Neural crest cell (in vitro differentiated cells): ENCODE results near the gene GRPEL1. TPM values are rescaled to one million over a fixed set of nuclear protein-coding genes. Genes with fewer than 3 reads are reported as not detected.

ENCODE experiments used
- DNase-seq: peaks from one replicate; pipeline ENCODE4 v3.0.0; 2021; ENCODE audit warnings: low read depth, mixed read lengths, low spot score
- H3K27ac Mint-ChIP-seq: one replicate; pipeline ENCODE4 v1.8.0; 2021; ENCODE audit warnings: mild to moderate bottlenecking, mixed read lengths; ENCODE audit not compliant: unreplicated experiment
- H3K27me3 Mint-ChIP-seq: 2 replicates; pipeline ENCODE4 v1.8.0; 2021; ENCODE audit warnings: low read depth, mild to moderate bottlenecking, mixed read lengths
- H3K36me3 Mint-ChIP-seq: 2 replicates; pipeline ENCODE4 v1.8.0; 2021; ENCODE audit warnings: low read depth, mild to moderate bottlenecking, mixed read lengths
- H3K4me1 Mint-ChIP-seq: 2 replicates; pipeline ENCODE4 v1.8.0; 2021; ENCODE audit warnings: mixed read lengths
- H3K4me3 Mint-ChIP-seq: one replicate; pipeline ENCODE4 v1.8.0; 2021; ENCODE audit warnings: mild to moderate bottlenecking, mixed read lengths
- H3K9me3 Mint-ChIP-seq: 2 replicates; pipeline ENCODE4 v1.8.0; 2021; ENCODE audit warnings: mixed read lengths
- total RNA-seq: library from RNA; stranded (reverse); gene quantifications from 2 replicates; pipeline ENCODE4 v1.2.1, GENCODE V29; 2021
- TF ChIP-seq, protein P1 (sequence below): fragments of 200-600 bp; sonication (generic); conservative IDR thresholded peaks from 2 replicates; pipeline ENCODE4 v1.5.0; 2021; ENCODE audit warnings: antibody characterized with exemption, mild to moderate bottlenecking

GRPEL1 gene
- total RNA-seq, 1 donor from 2014 or later = 28.2 TPM

GRCh38 chr4:7024336-7024890 lies 43.5 kb downstream of the GRPEL1 start:
- TF ChIP-seq, protein P1, sequence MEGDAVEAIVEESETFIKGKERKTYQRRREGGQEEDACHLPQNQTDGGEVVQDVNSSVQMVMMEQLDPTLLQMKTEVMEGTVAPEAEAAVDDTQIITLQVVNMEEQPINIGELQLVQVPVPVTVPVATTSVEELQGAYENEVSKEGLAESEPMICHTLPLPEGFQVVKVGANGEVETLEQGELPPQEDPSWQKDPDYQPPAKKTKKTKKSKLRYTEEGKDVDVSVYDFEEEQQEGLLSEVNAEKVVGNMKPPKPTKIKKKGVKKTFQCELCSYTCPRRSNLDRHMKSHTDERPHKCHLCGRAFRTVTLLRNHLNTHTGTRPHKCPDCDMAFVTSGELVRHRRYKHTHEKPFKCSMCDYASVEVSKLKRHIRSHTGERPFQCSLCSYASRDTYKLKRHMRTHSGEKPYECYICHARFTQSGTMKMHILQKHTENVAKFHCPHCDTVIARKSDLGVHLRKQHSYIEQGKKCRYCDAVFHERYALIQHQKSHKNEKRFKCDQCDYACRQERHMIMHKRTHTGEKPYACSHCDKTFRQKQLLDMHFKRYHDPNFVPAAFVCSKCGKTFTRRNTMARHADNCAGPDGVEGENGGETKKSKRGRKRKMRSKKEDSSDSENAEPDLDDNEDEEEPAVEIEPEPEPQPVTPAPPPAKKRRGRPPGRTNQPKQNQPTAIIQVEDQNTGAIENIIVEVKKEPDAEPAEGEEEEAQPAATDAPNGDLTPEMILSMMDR = no peak
- H3K27ac Mint-ChIP-seq = no peak overlapping the region
- H3K4me1 Mint-ChIP-seq = peaks cover 29% of the 10 kb centered on the region
- no peak for DNase-seq
- H3K4me3 Mint-ChIP-seq = no peak overlapping the region
- no peaks in the 10 kb centered on the region for H3K27me3 Mint-ChIP-seq
- peaks cover 7% of the 10 kb centered on the region for H3K36me3 Mint-ChIP-seq
- no peaks in the 10 kb centered on the region for H3K9me3 Mint-ChIP-seq

- TF ChIP-seq, protein P1 = no peak
- Mint-ChIP-seq H3K4me1 (peaks cover 29% of the 10 kb centered on the region), H3K9me3 (no peaks in the 10 kb centered on the region), H3K27ac (peak overlapping the region; percentile 88), H3K27me3 (no peaks in the 10 kb centered on the region), H3K4me3 (no peak overlapping the region), H3K36me3 (peaks cover 7% of the 10 kb centered on the region)
- DNase-seq = no peak
Measured at GRCh38 chr4:7023901-7024300, 44.0 kb downstream of the GRPEL1 start.

- Mint-ChIP-seq H3K27me3 (no peaks in the 10 kb centered on the region), H3K27ac (no peak overlapping the region), H3K4me3 (no peak overlapping the region), H3K9me3 (no peaks in the 10 kb centered on the region), H3K36me3 (peaks cover 7% of the 10 kb centered on the region), H3K4me1 (peaks cover 29% of the 10 kb centered on the region)
- TF ChIP-seq, protein P1 = no peak
- no peak for DNase-seq
Measured at GRCh38 chr4:7023486-7023885, 44.4 kb downstream of the GRPEL1 start.

DNA sequence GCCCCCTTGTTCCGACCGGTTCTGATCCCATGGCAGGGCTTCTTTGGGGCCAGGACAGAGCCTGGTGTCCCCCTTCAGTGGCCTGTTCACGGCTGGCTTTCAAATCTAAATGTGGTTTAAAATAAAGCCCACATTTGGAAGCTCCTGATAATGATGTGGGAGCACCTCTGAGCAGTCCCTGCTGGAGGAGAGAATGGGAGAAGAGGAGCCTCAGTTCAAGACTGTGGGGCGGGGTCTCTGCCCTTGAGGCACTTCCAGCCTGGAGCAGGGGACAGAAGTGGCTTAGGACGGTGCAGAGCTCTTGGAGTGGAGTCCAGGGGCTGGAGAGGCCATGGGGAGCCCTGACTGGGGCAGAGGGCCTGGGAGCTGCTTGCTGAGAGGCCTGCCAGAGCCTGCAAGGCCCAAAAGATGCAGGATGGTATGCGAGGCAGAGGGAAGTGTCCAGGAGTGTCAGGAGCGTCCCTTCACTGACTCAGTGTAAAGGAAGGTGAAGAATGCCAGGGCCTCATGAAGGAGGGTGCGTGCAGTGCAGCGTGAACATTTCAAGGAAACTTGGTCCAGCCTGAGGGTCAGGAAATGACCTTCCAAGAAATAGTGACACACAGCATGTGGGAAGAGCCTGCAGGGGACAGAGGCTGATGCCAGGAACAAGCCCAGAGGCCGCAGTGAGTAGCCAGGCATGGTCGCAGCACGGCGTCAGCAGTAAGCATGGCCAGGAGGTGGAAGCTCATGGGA lies 45.8 kb downstream of the GRPEL1 start:
- peaks cover 4% of the 10 kb centered on the region for H3K36me3 Mint-ChIP-seq
- no peaks in the 10 kb centered on the region for H3K27me3 Mint-ChIP-seq
- peak overlapping the region; percentile 93 for H3K27ac Mint-ChIP-seq
- DNase-seq = no peak
- no peak overlapping the region for H3K4me3 Mint-ChIP-seq
- no peaks in the 10 kb centered on the region for H3K9me3 Mint-ChIP-seq
- peaks cover 29% of the 10 kb centered on the region for H3K4me1 Mint-ChIP-seq
- TF ChIP-seq, protein P1 = no peak

- H3K27ac Mint-ChIP-seq = peak overlapping the region; percentile 75
Measured at GRCh38 chr4:7021355-7021754, 46.5 kb downstream of the GRPEL1 start.

More at GRCh38 chr4:7021355-7021754, 46.5 kb downstream of the GRPEL1 start:
- Mint-ChIP-seq H3K36me3 (peaks cover 4% of the 10 kb centered on the region), H3K4me1 (peaks cover 29% of the 10 kb centered on the region), H3K27me3 (no peaks in the 10 kb centered on the region), H3K4me3 (no peak overlapping the region), H3K9me3 (no peaks in the 10 kb centered on the region)
- no peak for DNase-seq
- TF ChIP-seq, protein P1 = no peak
